RWPE2 (cell line): ENCODE data around the gene SCTR.

Experiments
- ATAC-seq: fragments of 200-7000 bp; cut with Tn5 transposase; 3 replicates; pipeline ENCODE4 v1.9.1; 2021; ENCODE audit warnings: low read depth
- DNase-seq: peaks from one replicate; pipeline ENCODE4 v3.0.0-alpha.2; 2020; ENCODE audit warnings: low spot score
- H3K27ac ChIP-seq: fragments of 450-650 bp; 2 replicates; pipeline ENCODE4 v1.5.1; 2017; ENCODE audit warnings: mild to moderate bottlenecking; ENCODE audit not compliant: poor library complexity, severe bottlenecking
- H3K27me3 ChIP-seq: fragments of 250-450 bp; sonication (Bioruptor Pico); 2 replicates; pipeline ENCODE4 v1.5.1; 2021; ENCODE audit warnings: mild to moderate bottlenecking, moderate library complexity; ENCODE audit not compliant: insufficient read depth, poor library complexity, severe bottlenecking
- H3K36me3 ChIP-seq: fragments of 250-450 bp; sonication (Bioruptor Pico); 2 replicates; pipeline ENCODE4 v1.5.1; 2020; ENCODE audit warnings: low read depth, mild to moderate bottlenecking, moderate library complexity
- H3K4me1 ChIP-seq: fragments of 250-450 bp; sonication (Bioruptor Pico); 2 replicates; pipeline ENCODE4 v1.5.1; 2021; ENCODE audit warnings: mild to moderate bottlenecking, moderate library complexity; ENCODE audit not compliant: insufficient read depth, poor library complexity, severe bottlenecking
- H3K4me3 ChIP-seq: fragments of 250-450 bp; sonication (Bioruptor Pico); 2 replicates; pipeline ENCODE4 v1.5.1; 2021; ENCODE audit warnings: mild to moderate bottlenecking, moderate library complexity; ENCODE audit not compliant: severe bottlenecking
- H3K9me3 ChIP-seq: fragments of 250-450 bp; sonication (Bioruptor Pico); 2 replicates; pipeline ENCODE4 v1.5.1; 2021; ENCODE audit warnings: mild to moderate bottlenecking, moderate library complexity; ENCODE audit not compliant: severe bottlenecking
- TF ChIP-seq, protein P1 (sequence below): fragments of 450-650 bp; IDR thresholded peaks from one replicate; pipeline ENCODE4 v1.5.1; 2017; ENCODE audit warnings: mild to moderate bottlenecking, moderate library complexity; ENCODE audit not compliant: poor library complexity, severe bottlenecking

Gene SCTR

DNA sequence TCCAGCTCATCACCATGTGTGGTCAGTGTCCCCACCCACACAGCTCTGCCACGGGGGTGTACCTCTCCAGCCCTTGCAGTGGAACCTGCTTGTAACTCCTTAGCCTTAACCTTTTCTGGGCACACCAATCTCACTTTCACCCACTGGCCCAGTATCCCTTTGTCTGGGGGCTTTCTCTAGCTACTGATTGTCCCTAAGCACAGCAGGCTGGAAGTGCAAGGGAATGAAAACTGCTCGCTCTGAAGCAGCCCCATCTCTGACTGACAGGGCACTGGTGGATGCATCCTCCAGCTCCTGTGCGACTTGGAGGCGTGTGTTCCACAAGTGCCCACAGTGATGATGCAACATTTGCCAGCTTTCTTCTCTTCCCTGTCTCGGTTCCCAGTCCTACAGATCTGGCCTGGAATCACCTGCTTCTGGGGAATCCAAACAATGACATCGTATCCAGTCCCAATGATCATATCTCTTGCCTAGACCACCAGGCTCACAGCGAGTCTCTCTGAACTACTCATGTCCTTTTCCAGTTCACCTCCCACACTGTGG is 33.6 kb downstream of the SCTR start:
- ATAC-seq = no peak
- TF ChIP-seq, protein P1, sequence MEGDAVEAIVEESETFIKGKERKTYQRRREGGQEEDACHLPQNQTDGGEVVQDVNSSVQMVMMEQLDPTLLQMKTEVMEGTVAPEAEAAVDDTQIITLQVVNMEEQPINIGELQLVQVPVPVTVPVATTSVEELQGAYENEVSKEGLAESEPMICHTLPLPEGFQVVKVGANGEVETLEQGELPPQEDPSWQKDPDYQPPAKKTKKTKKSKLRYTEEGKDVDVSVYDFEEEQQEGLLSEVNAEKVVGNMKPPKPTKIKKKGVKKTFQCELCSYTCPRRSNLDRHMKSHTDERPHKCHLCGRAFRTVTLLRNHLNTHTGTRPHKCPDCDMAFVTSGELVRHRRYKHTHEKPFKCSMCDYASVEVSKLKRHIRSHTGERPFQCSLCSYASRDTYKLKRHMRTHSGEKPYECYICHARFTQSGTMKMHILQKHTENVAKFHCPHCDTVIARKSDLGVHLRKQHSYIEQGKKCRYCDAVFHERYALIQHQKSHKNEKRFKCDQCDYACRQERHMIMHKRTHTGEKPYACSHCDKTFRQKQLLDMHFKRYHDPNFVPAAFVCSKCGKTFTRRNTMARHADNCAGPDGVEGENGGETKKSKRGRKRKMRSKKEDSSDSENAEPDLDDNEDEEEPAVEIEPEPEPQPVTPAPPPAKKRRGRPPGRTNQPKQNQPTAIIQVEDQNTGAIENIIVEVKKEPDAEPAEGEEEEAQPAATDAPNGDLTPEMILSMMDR = no peak
- no peaks in the 10 kb centered on the region for H3K27me3 ChIP-seq
- no peaks in the 10 kb centered on the region for H3K9me3 ChIP-seq
- H3K36me3 ChIP-seq = no peaks in the 10 kb centered on the region
- DNase-seq = no peak
- no peak overlapping the region for H3K4me3 ChIP-seq
- H3K27ac ChIP-seq = no peak overlapping the region
- peaks cover 13% of the 10 kb centered on the region for H3K4me1 ChIP-seq

DNA sequence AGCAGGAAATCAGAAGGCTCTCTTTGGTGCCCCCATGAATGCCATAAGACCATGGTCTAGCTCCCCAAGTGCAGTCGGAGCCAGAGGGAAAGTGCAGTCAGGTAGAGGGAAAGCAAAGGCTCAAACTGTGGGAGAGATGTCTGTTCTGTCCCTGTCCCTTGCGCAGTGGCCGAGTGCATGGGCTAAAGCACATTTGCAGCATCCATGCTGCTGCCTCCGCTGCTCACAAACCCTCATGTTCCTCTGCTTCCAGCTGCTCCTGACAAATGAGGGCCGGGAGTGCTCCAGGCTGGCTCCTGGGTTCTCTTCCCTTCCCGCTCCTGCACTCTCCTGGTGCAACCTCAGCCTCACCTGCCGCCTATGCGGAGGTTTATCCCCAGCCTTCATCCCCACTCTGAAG is 34.2 kb downstream of the SCTR start:
- Histone ChIP-seq H3K27ac (no peak overlapping the region), H3K4me1 (peaks cover 13% of the 10 kb centered on the region), H3K27me3 (no peaks in the 10 kb centered on the region), H3K9me3 (no peaks in the 10 kb centered on the region), H3K36me3 (no peaks in the 10 kb centered on the region), H3K4me3 (no peak overlapping the region)
- no peak for ATAC-seq
- TF ChIP-seq, protein P1 = no peak
- DNase-seq = no peak

DNA sequence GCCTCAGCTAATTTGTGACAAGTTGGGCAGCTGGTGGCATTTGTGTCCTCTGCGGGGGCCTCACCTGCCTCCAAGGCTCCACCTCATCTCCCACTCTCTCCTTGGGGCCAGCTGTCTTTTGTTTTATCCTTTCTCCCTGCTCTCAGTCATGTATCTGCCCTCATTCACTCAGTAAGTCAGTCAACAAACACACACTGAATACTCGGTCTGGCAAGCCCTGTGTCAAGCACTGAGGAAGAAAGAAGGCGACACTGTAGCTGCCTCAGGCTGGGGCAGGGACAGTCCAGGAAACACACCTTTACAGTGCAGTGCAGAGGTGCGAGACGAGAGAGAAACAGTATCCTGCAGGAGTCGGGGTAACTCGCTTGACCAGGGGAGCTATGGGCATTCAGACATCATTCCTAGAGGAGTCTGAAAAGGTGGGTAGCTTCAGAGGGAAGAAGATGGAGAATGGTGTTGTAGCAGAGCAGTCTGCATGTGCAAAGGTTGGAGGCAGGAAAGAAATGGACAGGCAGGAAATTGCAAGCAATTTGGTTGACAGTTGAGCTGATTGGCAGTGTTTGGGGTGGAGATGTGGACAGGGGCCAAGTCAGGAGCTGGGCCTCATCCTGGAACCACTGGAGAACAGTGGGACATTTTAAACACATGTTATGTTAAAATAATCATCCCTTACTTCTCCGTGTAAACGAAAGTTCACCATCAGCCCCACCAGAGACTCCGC is 34.9 kb downstream of the SCTR start:
- DNase-seq = no peak
- Histone ChIP-seq H3K4me3 (no peak overlapping the region), H3K27me3 (no peaks in the 10 kb centered on the region), H3K36me3 (no peaks in the 10 kb centered on the region), H3K9me3 (no peaks in the 10 kb centered on the region), H3K27ac (no peak overlapping the region), H3K4me1 (peaks cover 13% of the 10 kb centered on the region)
- TF ChIP-seq, protein P1 = no peak
- ATAC-seq = no peak

DNA sequence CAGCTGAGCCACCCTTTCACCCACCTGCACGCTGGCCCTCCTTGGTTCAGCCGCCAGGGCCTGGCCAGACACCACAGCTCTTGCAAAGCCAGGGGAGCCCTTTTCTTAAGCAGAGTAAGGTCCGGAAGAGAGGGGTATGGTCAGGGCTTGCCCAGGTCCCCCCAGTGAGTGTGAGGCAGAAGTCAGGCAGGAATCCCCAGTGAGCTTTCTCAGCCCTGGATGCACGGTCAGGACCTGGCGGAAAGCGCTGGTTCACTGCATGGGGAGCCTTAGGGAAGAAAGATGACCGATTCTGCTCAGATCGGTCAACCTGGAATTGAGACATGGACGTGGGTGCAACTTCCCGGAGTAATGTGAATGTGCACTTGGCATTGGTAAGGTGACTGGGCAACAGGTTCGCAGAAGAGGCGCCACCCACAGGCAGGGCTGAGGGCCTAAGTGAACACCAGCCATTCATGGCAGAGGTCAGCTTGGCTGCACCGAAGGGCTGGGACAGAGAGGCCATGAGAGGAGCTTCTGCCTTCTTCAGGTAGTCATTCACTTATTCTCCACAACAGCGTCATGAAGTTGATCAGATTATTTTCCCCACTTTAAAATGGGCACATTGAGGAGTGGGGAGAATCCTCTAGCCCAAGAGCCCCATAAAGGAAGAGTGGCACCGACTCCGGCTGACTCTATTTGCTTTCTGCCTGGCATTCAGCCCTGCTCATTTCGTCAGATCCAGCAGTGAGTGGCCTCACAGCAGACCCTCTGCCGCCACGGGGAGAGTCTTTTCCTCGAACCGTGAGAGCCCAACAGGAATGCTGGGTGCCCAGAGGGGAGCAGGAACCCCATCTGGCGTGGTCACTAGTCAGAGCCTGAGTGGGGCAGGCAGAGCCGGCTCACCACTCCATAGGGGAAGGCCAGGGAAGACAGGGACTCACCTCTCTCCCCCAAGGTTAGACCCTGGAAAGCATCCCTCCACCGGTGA is 35.8 kb downstream of the SCTR start:
- DNase-seq (no peak), ATAC-seq (no peak)
- Histone ChIP-seq H3K4me3 (no peak overlapping the region), H3K4me1 (peaks cover 13% of the 10 kb centered on the region), H3K36me3 (no peaks in the 10 kb centered on the region), H3K27ac (no peak overlapping the region), H3K9me3 (no peaks in the 10 kb centered on the region), H3K27me3 (no peaks in the 10 kb centered on the region)
- TF ChIP-seq, protein P1 = no peak
